Aorta (tissue), 5 donors: ENCODE measurements around the gene FGF4. TPM values are rescaled to one million over a fixed set of nuclear protein-coding genes. Genes with fewer than 3 reads are reported as not detected.

Source experiments
- ATAC-seq: fragments of 200-7000 bp; cut with Tn5 transposase; one replicate; pipeline ENCODE4 v1.9.1; 2022; ENCODE audit warnings: moderate library complexity; ENCODE audit not compliant: low FRiP score
- DNase-seq, 2 donors: peaks; one replicate each; pipeline ENCODE4 v3.0.0-alpha.2; 2020
- H3K27ac ChIP-seq, 2 donors: one replicate each; pipeline ENCODE4 v1.5.1; 2013; ENCODE audit warnings: low read length in 2 of 2, mild to moderate bottlenecking in 2 of 2, moderate library complexity in 2 of 2, control low read depth in 1 of 2, inconsistent platforms in 1 of 2, low read depth in 1 of 2
- H3K27me3 ChIP-seq, 2 donors: one replicate each; pipeline ENCODE4 v1.6.1; 2013; ENCODE audit warnings: control low read depth in 1 of 2, low read length in 1 of 2, mild to moderate bottlenecking in 1 of 2, moderate library complexity in 1 of 2; ENCODE audit not compliant: insufficient read depth in 2 of 2, control insufficient read depth in 1 of 2
- H3K36me3 ChIP-seq, 2 donors: one replicate each; pipeline ENCODE4 v1.6.1; 2013; ENCODE audit warnings: control low read depth in 1 of 2, low read length in 1 of 2, mild to moderate bottlenecking in 1 of 2; ENCODE audit not compliant: insufficient read depth in 2 of 2, control insufficient read depth in 1 of 2
- H3K4me1 ChIP-seq, 2 donors: one replicate each; pipeline ENCODE4 v1.6.1; 2013; ENCODE audit warnings: low read length in 2 of 2, control low read depth in 1 of 2, mild to moderate bottlenecking in 1 of 2, moderate library complexity in 1 of 2; ENCODE audit not compliant: insufficient read depth in 2 of 2, control insufficient read depth in 1 of 2
- H3K4me3 ChIP-seq, 2 donors: one replicate each; pipeline ENCODE4 v1.5.1; 2013; ENCODE audit warnings: low read length in 2 of 2, control low read depth in 1 of 2, mild to moderate bottlenecking in 1 of 2
- H3K9me3 ChIP-seq: one replicate; pipeline ENCODE4 v1.6.1; 2013; ENCODE audit warnings: mild to moderate bottlenecking, low read length; ENCODE audit not compliant: control insufficient read depth
- WGBS, 2 donors: extraction: QIAGEN DNeasy Blood & Tissue Kit; methylation state at CpG; one replicate each; pipeline ENCODE4 v1.1.7; 2013; 5-methylcytosine and 5-hydroxymethylcytosine counted together
- intact Hi-C, 2 donors: fragments of 100-400 bp; cut with DNase I; formaldehyde crosslinking; loops; one replicate each; pipeline versions ENCODE4 v1.14.2 to v1.15.0; 2022
- polyA plus RNA-seq, 2 donors: library from polyadenylated mRNA; stranded (reverse); fragments of 200-250 nt; gene quantifications; one replicate each; pipeline ENCODE4 v1.2.3, GENCODE V29; 2013
- total RNA-seq, 2 donors: library from RNA; stranded (reverse); fragmentation: NEBNext Ultra II Directional; extraction: Animal tissue kit (Norgen Biotek cat#: 25700); gene quantifications; one replicate each; pipeline ENCODE4 v1.2.1, GENCODE V29; 2021
- donor health status: healthy with polysubstance abuse.
- donor health status: Bipolar disorder and iron deficiency.
- donor health status: DM: no; HTN: no; CAD: no.
- donor health status: DM: no; HTN: no; CAD: no.
- donor health status: DM: yes; HTN: yes; CAD: no.

Gene FGF4
- total and polyA plus RNA-seq, 4 donors = 0.13 TPM; not detected in 3

DNA sequence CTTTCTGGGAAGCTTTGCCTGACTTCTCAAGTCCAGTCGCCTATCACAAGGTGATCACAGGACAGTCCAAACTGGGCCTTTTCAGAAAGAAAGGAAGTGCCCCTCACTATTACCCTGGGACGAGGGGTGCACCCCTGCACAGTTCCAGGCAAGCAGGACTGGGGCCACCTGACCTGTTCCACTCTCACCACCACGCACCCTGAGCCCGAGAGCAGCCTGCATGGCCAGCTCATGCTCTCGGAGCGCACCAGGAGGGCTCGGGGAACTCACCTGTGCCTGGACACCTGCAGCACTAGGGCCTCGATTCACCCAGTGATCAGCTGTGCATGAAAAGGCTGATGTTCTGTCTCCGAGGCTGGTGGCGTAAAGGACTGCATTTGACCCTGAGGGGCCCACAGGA lies 12.8 kb upstream of the FGF4 start:
- DNase-seq (no peak), ATAC-seq (no peak)
- no peaks in the 10 kb centered on the region for H3K9me3 ChIP-seq
- H3K27me3 ChIP-seq = no peaks in the 10 kb centered on the region
- 92 to 93% methylated on average over 10 of the region's 10 CpGs for WGBS, 2 donors
- intact Hi-C loops = no loop called here
- H3K27ac ChIP-seq = no peak overlapping the region
- no peaks in the 10 kb centered on the region for H3K36me3 ChIP-seq
- H3K4me3 ChIP-seq = no peak overlapping the region
- H3K4me1 ChIP-seq = no peaks in the 10 kb centered on the region

GRCh38 chr11:69787457-69787856 lies 12.3 kb upstream of the FGF4 start:
- DNase-seq = no peak
- Histone ChIP-seq H3K27me3 (no peaks in the 10 kb centered on the region), H3K36me3 (no peaks in the 10 kb centered on the region), H3K4me3 (no peak overlapping the region), H3K4me1 (no peaks in the 10 kb centered on the region), H3K27ac (no peak overlapping the region), H3K9me3 (no peaks in the 10 kb centered on the region)
- WGBS, 2 donors = 77 to 81% methylated on average over 4 of the region's 4 CpGs
- intact Hi-C loops = no loop called here
- no peak for ATAC-seq

DNA sequence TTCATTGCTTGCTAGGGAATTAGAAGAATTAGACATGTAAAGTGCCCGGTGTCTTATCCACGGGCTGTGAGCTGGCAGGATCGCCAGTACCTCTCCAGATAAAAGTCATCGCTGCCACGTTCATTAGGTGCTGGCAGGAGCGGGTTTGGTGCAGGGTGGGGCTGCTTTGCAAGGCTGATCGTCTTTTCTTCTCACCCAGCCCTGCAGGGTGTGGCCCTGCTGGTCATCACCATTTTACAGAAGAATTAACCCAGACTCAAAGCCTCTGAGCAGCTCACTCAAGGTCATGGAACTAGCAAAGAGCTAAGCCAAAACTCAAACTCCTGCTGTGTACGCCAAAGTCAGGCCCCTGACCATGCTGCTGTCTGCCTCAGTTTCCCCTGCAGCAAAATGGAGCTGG lies 6.1 kb upstream of the FGF4 start:
- 65 to 69% methylated on average over 8 of the region's 8 CpGs for WGBS, 2 donors
- no peaks in the 10 kb centered on the region for H3K9me3 ChIP-seq
- intact Hi-C loops = no loop called here
- DNase-seq = no peak
- no peak overlapping the region for H3K27ac ChIP-seq
- no peaks in the 10 kb centered on the region for H3K27me3 ChIP-seq
- no peak for ATAC-seq
- H3K4me3 ChIP-seq = no peak overlapping the region
- no peaks in the 10 kb centered on the region for H3K4me1 ChIP-seq
- H3K36me3 ChIP-seq = no peaks in the 10 kb centered on the region

- DNase-seq (no peak), ATAC-seq (no peak)
- no peak overlapping the region for H3K4me3 ChIP-seq
- intact Hi-C loops = no loop called here
- H3K9me3 ChIP-seq = no peaks in the 10 kb centered on the region
- no peaks in the 10 kb centered on the region for H3K27me3 ChIP-seq
- H3K36me3 ChIP-seq = no peaks in the 10 kb centered on the region
- no peaks in the 10 kb centered on the region for H3K4me1 ChIP-seq
- 84 to 86% methylated on average over 8 of the region's 8 CpGs for WGBS, 2 donors
- no peak overlapping the region for H3K27ac ChIP-seq
Measured at GRCh38 chr11:69778373-69778772, 3.2 kb upstream of the FGF4 start.

- intact Hi-C loops = no loop called here
- Histone ChIP-seq H3K4me3 (no peak overlapping the region), H3K9me3 (no peaks in the 10 kb centered on the region), H3K36me3 (no peaks in the 10 kb centered on the region), H3K27me3 (no peaks in the 10 kb centered on the region), H3K4me1 (no peaks in the 10 kb centered on the region), H3K27ac (no peak overlapping the region)
- no peak for ATAC-seq
- DNase-seq = no peak
- WGBS, 2 donors = 1% methylated on average over 78 to 107 of the region's 107 CpGs
Measured at GRCh38 chr11:69774354-69775162, 583 bp downstream of the FGF4 start.

DNA sequence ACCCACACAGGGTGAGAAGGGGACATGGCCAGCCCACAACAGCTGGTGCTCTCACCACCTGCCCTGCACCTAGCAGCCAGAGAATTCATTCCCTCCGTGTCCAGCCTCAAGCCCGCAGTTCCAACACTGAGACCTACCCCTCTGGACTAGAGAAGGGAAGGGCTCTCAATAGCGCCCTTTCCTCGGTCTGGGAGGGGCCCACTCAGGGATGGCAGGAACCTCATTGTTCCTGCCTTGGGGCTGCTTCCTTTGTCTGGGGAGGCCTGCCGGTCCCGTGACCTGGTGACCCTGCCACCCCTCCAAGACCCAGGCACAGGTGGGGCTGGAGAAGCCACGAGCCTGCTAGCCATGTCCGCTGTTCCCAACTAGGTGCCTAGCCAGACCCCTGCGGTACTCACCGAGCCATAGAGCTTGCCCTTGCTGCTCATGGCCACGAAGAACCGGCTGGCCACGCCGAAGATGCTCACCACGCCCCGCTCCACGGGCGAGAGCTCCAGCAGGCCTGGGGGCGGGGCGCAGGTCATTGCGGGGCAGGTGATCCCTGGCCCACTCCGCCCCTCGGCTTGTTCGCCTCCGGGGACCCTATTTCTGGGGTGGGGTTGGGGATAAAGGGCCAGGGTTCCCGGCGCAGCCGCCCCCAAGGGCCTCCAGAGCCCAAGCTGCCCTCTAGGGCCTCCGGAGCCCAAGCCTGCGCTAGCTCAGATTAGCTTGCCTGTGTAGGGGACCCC lies 1.4 kb downstream of the FGF4 start:
- H3K4me1 ChIP-seq = no peaks in the 10 kb centered on the region
- no peaks in the 10 kb centered on the region for H3K27me3 ChIP-seq
- H3K36me3 ChIP-seq = no peaks in the 10 kb centered on the region
- DNase-seq (no peak), ATAC-seq (no peak)
- no peak overlapping the region for H3K4me3 ChIP-seq
- H3K27ac ChIP-seq = no peak overlapping the region
- WGBS, 2 donors = 10 to 11% methylated on average over 30 of the region's 30 CpGs
- H3K9me3 ChIP-seq = peaks cover 4% of the 10 kb centered on the region
- intact Hi-C loops = no loop called here

GRCh38 chr11:69771466-69771865 lies 3.7 kb downstream of the FGF4 start:
- peaks cover 4% of the 10 kb centered on the region for H3K9me3 ChIP-seq
- H3K27ac ChIP-seq = no peak overlapping the region
- DNase-seq (no peak), ATAC-seq (no peak)
- no peaks in the 10 kb centered on the region for H3K4me1 ChIP-seq
- 39 to 47% methylated on average over 7 of the region's 7 CpGs for WGBS, 2 donors
- no peak overlapping the region for H3K4me3 ChIP-seq
- no peaks in the 10 kb centered on the region for H3K27me3 ChIP-seq
- no peaks in the 10 kb centered on the region for H3K36me3 ChIP-seq
- intact Hi-C loops = no loop called here

GRCh38 chr11:69770540-69770939 lies 4.6 kb downstream of the FGF4 start:
- no peak overlapping the region for H3K4me3 ChIP-seq
- 26% methylated on average over 5 of the region's 5 CpGs for WGBS, 2 donors
- ATAC-seq (no peak), DNase-seq (no peak)
- peaks cover 4% of the 10 kb centered on the region for H3K9me3 ChIP-seq
- intact Hi-C loops = no loop called here
- no peak overlapping the region for H3K27ac ChIP-seq
- H3K36me3 ChIP-seq = no peaks in the 10 kb centered on the region
- no peaks in the 10 kb centered on the region for H3K4me1 ChIP-seq
- H3K27me3 ChIP-seq = no peaks in the 10 kb centered on the region

- intact Hi-C loops = no loop called here
- 46 to 50% methylated on average over 10 of the region's 10 CpGs for WGBS, 2 donors
- H3K27me3 ChIP-seq = no peaks in the 10 kb centered on the region
- H3K9me3 ChIP-seq = peaks cover 10% of the 10 kb centered on the region
- ATAC-seq (no peak), DNase-seq (no peak)
- no peaks in the 10 kb centered on the region for H3K36me3 ChIP-seq
- no peak overlapping the region for H3K4me3 ChIP-seq
- H3K27ac ChIP-seq = no peak overlapping the region
- no peaks in the 10 kb centered on the region for H3K4me1 ChIP-seq
Measured at GRCh38 chr11:69765498-69765995, 9.6 kb downstream of the FGF4 start.
